H9 (cell line): ENCODE measurements around the gene KIR3DL2. TPM values are rescaled to one million over a fixed set of nuclear protein-coding genes. Genes with fewer than 3 reads are reported as not detected.

Source experiments
- DNase-seq: peaks from one replicate; pipeline ENCODE4 v3.0.0-alpha.2; 2017
- H2AFZ ChIP-seq: one replicate; pipeline ENCODE4 v1.6.1; 2013; ENCODE audit warnings: mild to moderate bottlenecking, low read length, control low read depth, moderate library complexity
- H2AK5ac ChIP-seq: 2 replicates; pipeline ENCODE4 v1.6.1; 2013; ENCODE audit warnings: low read length, control low read depth, mixed read lengths; ENCODE audit not compliant: insufficient read length
- H2BK120ac ChIP-seq: one replicate; pipeline ENCODE4 v1.6.1; 2013; ENCODE audit warnings: low read depth, mild to moderate bottlenecking, low read length, control low read depth, inconsistent platforms; ENCODE audit not compliant: poor library complexity, severe bottlenecking
- H2BK12ac ChIP-seq: 2 replicates; pipeline ENCODE4 v1.6.1; 2013; ENCODE audit warnings: low read length, control low read depth, mixed read lengths, low read depth; ENCODE audit not compliant: insufficient read length
- H2BK15ac ChIP-seq: 2 replicates; pipeline ENCODE4 v1.6.1; 2013; ENCODE audit warnings: low read depth, low read length, control low read depth
- H2BK20ac ChIP-seq: one replicate; pipeline ENCODE4 v1.6.1; 2013; ENCODE audit warnings: low read depth, mild to moderate bottlenecking, low read length, control low read depth, inconsistent platforms; ENCODE audit not compliant: poor library complexity, severe bottlenecking
- H2BK5ac ChIP-seq: 2 replicates; pipeline ENCODE4 v1.6.1; 2013; ENCODE audit warnings: low read length, control low read depth, mixed read lengths; ENCODE audit not compliant: insufficient read length
- H3K14ac ChIP-seq: 2 replicates; pipeline ENCODE4 v1.6.1; 2013; ENCODE audit warnings: low read length, control low read depth; ENCODE audit not compliant: insufficient read depth
- H3K18ac ChIP-seq: 2 replicates; pipeline ENCODE4 v1.6.1; 2013; ENCODE audit warnings: low read depth, mild to moderate bottlenecking, mixed read lengths, low read length, control low read depth; ENCODE audit not compliant: insufficient read length
- H3K23ac ChIP-seq: 2 replicates; pipeline ENCODE4 v1.6.1; 2013; ENCODE audit warnings: low read length, control low read depth, mixed read lengths, low read depth; ENCODE audit not compliant: insufficient read length
- H3K23me2 ChIP-seq: 2 replicates; pipeline ENCODE4 v1.6.1; 2013; ENCODE audit warnings: low read depth, mild to moderate bottlenecking, mixed read lengths, low read length, control low read depth; ENCODE audit not compliant: insufficient read length, poor library complexity, severe bottlenecking
- H3K27ac ChIP-seq: 2 replicates; pipeline ENCODE4 v1.5.1; 2013; ENCODE audit warnings: low read length, control low read depth, mixed read lengths, low read depth; ENCODE audit not compliant: insufficient read length
- H3K27me3 ChIP-seq: 2 replicates; pipeline ENCODE4 v1.6.1; 2013; ENCODE audit warnings: low read length, control low read depth, inconsistent platforms; ENCODE audit not compliant: insufficient read depth
- H3K4ac ChIP-seq: 2 replicates; pipeline ENCODE4 v1.6.1; 2013; ENCODE audit warnings: low read depth, mild to moderate bottlenecking, control low read depth, inconsistent platforms, low read length, moderate library complexity
- H3K4me1 ChIP-seq: 2 replicates; pipeline ENCODE4 v1.6.1; 2013; ENCODE audit warnings: low read length, control low read depth, inconsistent platforms; ENCODE audit not compliant: insufficient read depth
- H3K4me2 ChIP-seq: 2 replicates; pipeline ENCODE4 v1.6.1; 2013; ENCODE audit warnings: low read length, control low read depth, mixed read lengths; ENCODE audit not compliant: insufficient read length, insufficient read depth
- H3K56ac ChIP-seq: 2 replicates; pipeline ENCODE4 v1.6.1; 2013; ENCODE audit warnings: low read depth, mild to moderate bottlenecking, mixed read lengths, low read length, control low read depth; ENCODE audit not compliant: insufficient read length
- H3K79me1 ChIP-seq: 2 replicates; pipeline ENCODE4 v1.6.1; 2013; ENCODE audit warnings: low read depth, mild to moderate bottlenecking, moderate library complexity, low read length, control low read depth, inconsistent platforms; ENCODE audit not compliant: insufficient read depth, poor library complexity, severe bottlenecking
- H3K79me2 ChIP-seq: 2 replicates; pipeline ENCODE4 v1.6.1; 2013; ENCODE audit warnings: low read length, control low read depth, inconsistent platforms; ENCODE audit not compliant: insufficient read depth
- H3K9ac ChIP-seq: 2 replicates; pipeline ENCODE4 v1.6.1; 2013; ENCODE audit warnings: low read length, control low read depth, mixed read lengths; ENCODE audit not compliant: insufficient read length; ENCODE audit errors: extremely low read depth
- H3K9me3 ChIP-seq: one replicate; pipeline ENCODE4 v1.6.1; 2013; ENCODE audit warnings: low read depth, low read length, inconsistent platforms; ENCODE audit not compliant: control insufficient read depth
- H3T11ph ChIP-seq: one replicate; pipeline ENCODE4 v1.6.1; 2013; ENCODE audit warnings: mild to moderate bottlenecking, low read length, control low read depth, inconsistent platforms
- H4K20me1 ChIP-seq: one replicate; pipeline ENCODE4 v1.6.1; 2013; ENCODE audit not compliant: control insufficient read depth, insufficient read length, insufficient read depth
- H4K5ac ChIP-seq: 2 replicates; pipeline ENCODE4 v1.6.1; 2013; ENCODE audit warnings: low read depth, mild to moderate bottlenecking, mixed read lengths, low read length, control low read depth; ENCODE audit not compliant: insufficient read length
- H4K8ac ChIP-seq: replicated peaks from 2 replicates; pipeline ENCODE4 v1.6.1; 2013; ENCODE audit warnings: low read length, control low read depth, mixed read lengths, low read depth; ENCODE audit not compliant: insufficient read length
- H4K91ac ChIP-seq: 2 replicates; pipeline ENCODE4 v1.6.1; 2013; ENCODE audit warnings: low read depth, mild to moderate bottlenecking, moderate library complexity, mixed read lengths, low read length, control low read depth; ENCODE audit not compliant: insufficient read length
- H3K27ac Mint-ChIP-seq, 3 experiments: 2 replicates in 2 of 3; 3 replicates in 1 of 3; pipeline ENCODE4 v1.8.0; 2020 to 2021; ENCODE audit warnings: mixed read lengths in 3 of 3, mild to moderate bottlenecking in 1 of 3, moderate library complexity in 1 of 3
- H3K27me3 Mint-ChIP-seq: 2 replicates; pipeline ENCODE4 v1.8.0; 2021; ENCODE audit warnings: low read depth, mild to moderate bottlenecking, moderate library complexity, mixed read lengths
- H3K36me3 Mint-ChIP-seq, 3 experiments: 2 replicates in 2 of 3; 3 replicates in 1 of 3; pipeline ENCODE4 v1.8.0; 2020 to 2021; ENCODE audit warnings: low read depth in 3 of 3, mixed read lengths in 3 of 3; ENCODE audit not compliant: insufficient read depth in 1 of 3
- H3K4me1 Mint-ChIP-seq, 2 experiments: 2 replicates each; pipeline ENCODE4 v1.8.0; 2020; ENCODE audit warnings: mixed read lengths in 2 of 2
- H3K4me3 Mint-ChIP-seq, 2 experiments: 2 replicates in 1 of 2; 3 replicates in 1 of 2; pipeline ENCODE4 v1.8.0; 2020 to 2021; ENCODE audit warnings: mild to moderate bottlenecking in 2 of 2, mixed read lengths in 2 of 2, moderate library complexity in 1 of 2
- H3K9me3 Mint-ChIP-seq, 2 experiments: 2 replicates in 1 of 2; 3 replicates in 1 of 2; pipeline ENCODE4 v1.8.0; 2020; ENCODE audit warnings: mild to moderate bottlenecking in 2 of 2, mixed read lengths in 2 of 2, moderate library complexity in 1 of 2
- WGBS: extraction: QIAGEN DNeasy Blood & Tissue Kit; methylation state at CpG from one replicate; pipeline ENCODE4 v1.1.7; 2013; ENCODE audit warnings: missing lambda C conversion rate, low lambda C conversion rate, mixed read lengths; ENCODE audit not compliant: insufficient read length; ENCODE audit errors: extremely low coverage; 5-methylcytosine and 5-hydroxymethylcytosine counted together
- total RNA-seq: library from RNA; stranded (reverse); gene quantifications from 2 replicates; pipeline ENCODE4 v1.2.1, GENCODE V29; 2021
- TF ChIP-seq, protein P1 (sequence below): fragments of 200-600 bp; sonication (generic); conservative IDR thresholded peaks from 3 replicates; pipeline ENCODE4 v1.8.0; 2021; ENCODE audit warnings: antibody characterized with exemption, mild to moderate bottlenecking

KIR3DL2 gene
- total RNA-seq, 1 experiment from 2014 or later: not detected

DNA sequence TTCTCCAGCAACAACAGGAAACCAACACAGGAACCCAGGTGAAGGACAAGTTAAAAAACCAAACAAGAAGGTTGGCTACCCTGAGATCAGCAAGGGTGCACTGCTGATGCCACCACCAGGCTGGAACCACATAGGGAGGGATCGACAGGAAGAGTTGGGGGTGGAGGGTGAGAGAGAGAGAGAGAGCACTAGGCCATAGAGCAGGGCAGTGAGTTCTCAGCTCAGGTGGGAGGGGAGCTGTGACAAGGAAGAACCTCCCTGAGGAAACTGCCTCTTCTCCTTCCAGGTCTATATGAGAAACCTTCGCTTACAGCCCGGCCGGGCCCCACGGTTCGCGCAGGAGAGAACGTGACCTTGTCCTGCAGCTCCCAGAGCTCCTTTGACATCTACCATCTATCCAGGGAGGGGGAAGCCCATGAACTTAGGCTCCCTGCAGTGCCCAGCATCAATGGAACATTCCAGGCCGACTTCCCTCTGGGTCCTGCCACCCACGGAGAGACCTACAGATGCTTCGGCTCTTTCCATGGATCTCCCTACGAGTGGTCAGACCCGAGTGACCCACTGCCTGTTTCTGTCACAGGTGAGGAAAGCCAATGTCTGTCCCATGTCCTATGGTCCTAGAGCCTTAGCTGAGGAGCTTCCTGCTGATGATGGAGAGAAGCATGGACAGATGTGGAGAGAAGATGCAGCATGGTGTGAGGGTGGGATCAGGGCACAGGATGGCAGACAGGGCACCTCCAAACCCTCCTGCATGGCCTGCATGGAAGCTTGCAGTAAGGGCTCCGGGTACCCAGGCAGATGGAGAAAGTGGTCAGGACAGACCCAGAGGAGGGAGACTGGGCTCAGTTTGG lies 44.4 kb upstream of the KIR3DL2 start:
- Histone ChIP-seq H3K4ac (no peak overlapping the region), H4K91ac (no peak overlapping the region), H3K23me2 (no peaks in the 10 kb centered on the region), H3K4me1 (no peaks in the 10 kb centered on the region), H3T11ph (no peak overlapping the region), H2BK12ac (no peak overlapping the region), H2BK120ac (no peak overlapping the region), H4K5ac (no peak overlapping the region), H2AFZ (no peak overlapping the region), H3K79me1 (no peaks in the 10 kb centered on the region), H3K27me3 (no peaks in the 10 kb centered on the region), H3K27ac (no peak overlapping the region), H3K14ac (no peak overlapping the region), H3K4me2 (no peak overlapping the region), H2BK20ac (no peak overlapping the region), H3K18ac (no peak overlapping the region), H3K9ac (no peak overlapping the region), H2BK15ac (no peak overlapping the region), H2AK5ac (no peak overlapping the region), H4K20me1 (no peaks in the 10 kb centered on the region), H2BK5ac (no peak overlapping the region), H3K23ac (no peak overlapping the region), H3K56ac (no peak overlapping the region), H3K9me3 (peaks cover 96% of the 10 kb centered on the region), H3K79me2 (no peaks in the 10 kb centered on the region), H4K8ac (no peak overlapping the region)
- TF ChIP-seq, protein P1, sequence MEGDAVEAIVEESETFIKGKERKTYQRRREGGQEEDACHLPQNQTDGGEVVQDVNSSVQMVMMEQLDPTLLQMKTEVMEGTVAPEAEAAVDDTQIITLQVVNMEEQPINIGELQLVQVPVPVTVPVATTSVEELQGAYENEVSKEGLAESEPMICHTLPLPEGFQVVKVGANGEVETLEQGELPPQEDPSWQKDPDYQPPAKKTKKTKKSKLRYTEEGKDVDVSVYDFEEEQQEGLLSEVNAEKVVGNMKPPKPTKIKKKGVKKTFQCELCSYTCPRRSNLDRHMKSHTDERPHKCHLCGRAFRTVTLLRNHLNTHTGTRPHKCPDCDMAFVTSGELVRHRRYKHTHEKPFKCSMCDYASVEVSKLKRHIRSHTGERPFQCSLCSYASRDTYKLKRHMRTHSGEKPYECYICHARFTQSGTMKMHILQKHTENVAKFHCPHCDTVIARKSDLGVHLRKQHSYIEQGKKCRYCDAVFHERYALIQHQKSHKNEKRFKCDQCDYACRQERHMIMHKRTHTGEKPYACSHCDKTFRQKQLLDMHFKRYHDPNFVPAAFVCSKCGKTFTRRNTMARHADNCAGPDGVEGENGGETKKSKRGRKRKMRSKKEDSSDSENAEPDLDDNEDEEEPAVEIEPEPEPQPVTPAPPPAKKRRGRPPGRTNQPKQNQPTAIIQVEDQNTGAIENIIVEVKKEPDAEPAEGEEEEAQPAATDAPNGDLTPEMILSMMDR: no peak
- Mint-ChIP-seq H3K4me3 (no peak overlapping the region), H3K4me1 (no peaks in the 10 kb centered on the region), H3K27ac (no peak overlapping the region), H3K36me3 (peaks cover 18 to 58% (median 22%) of the 10 kb centered on the region in 3 experiments; a peak in 6 of 7 replicates), H3K27me3 (peaks cover 4% of the 10 kb centered on the region), H3K9me3 (peaks cover 93 to 97% of the 10 kb centered on the region in 2 experiments)
- no peak for DNase-seq
- no CpG with 5 or more reads among the region's 14 CpGs for WGBS
